MM.1S (cell line): Measurements from ENCODE around the gene COL8A2.

Experiments used
- DNase-seq: peaks from one replicate; pipeline ENCODE4 v3.0.0-alpha.2; 2015
- H2AFZ ChIP-seq: fragments of 300-600 bp; sonication (generic); 2 replicates; pipeline ENCODE4 v1.6.0; 2016; ENCODE audit warnings: antibody characterized with exemption, low read length
- H3F3A ChIP-seq: fragments of 300-600 bp; sonication (generic); 2 replicates; pipeline ENCODE4 v1.6.1; 2016; ENCODE audit warnings: mild to moderate bottlenecking, antibody characterized with exemption, low read length, moderate library complexity, mixed read lengths; ENCODE audit not compliant: insufficient read depth
- H3K27ac ChIP-seq: fragments of 300-600 bp; sonication (generic); 2 replicates; pipeline ENCODE4 v1.5.1; 2016; ENCODE audit warnings: mild to moderate bottlenecking, low read length
- H3K27me3 ChIP-seq: fragments of 300-600 bp; sonication (generic); replicated peaks from 2 replicates; pipeline ENCODE4 v1.6.0; 2016; ENCODE audit warnings: low read length; ENCODE audit not compliant: insufficient read depth
- H3K36me3 ChIP-seq: fragments of 300-600 bp; sonication (generic); replicated peaks from 2 replicates; pipeline ENCODE4 v1.6.1; 2016; ENCODE audit warnings: mild to moderate bottlenecking, low read length, mixed read lengths; ENCODE audit not compliant: insufficient read depth
- H3K4me1 ChIP-seq: fragments of 300-600 bp; sonication (generic); 2 replicates; pipeline ENCODE4 v1.6.1; 2016; ENCODE audit warnings: low read length, mixed read lengths
- H3K4me2 ChIP-seq: fragments of 300-600 bp; sonication (generic); 2 replicates; pipeline ENCODE4 v1.6.0; 2016; ENCODE audit warnings: low read depth, low read length
- H3K4me3 ChIP-seq: fragments of 300-600 bp; sonication (generic); 2 replicates; pipeline ENCODE4 v1.5.1; 2016; ENCODE audit warnings: low read length, mixed read lengths
- H3K79me2 ChIP-seq: fragments of 300-600 bp; sonication (generic); 2 replicates; pipeline ENCODE4 v1.6.1; 2016; ENCODE audit warnings: mixed run types, low read length, mixed read lengths
- H3K9ac ChIP-seq: fragments of 300-600 bp; sonication (generic); 2 replicates; pipeline ENCODE4 v1.6.1; 2016; ENCODE audit warnings: low read length, mixed read lengths
- H3K9me2 ChIP-seq: fragments of 300-600 bp; sonication (generic); replicated peaks from 2 replicates; pipeline ENCODE4 v1.6.1; 2016; ENCODE audit warnings: mild to moderate bottlenecking, low read length, mixed read lengths; ENCODE audit not compliant: insufficient read depth
- H3K9me3 ChIP-seq: fragments of 300-600 bp; sonication (generic); replicated peaks from 2 replicates; pipeline ENCODE4 v1.6.1; 2016; ENCODE audit warnings: mild to moderate bottlenecking, low read length, mixed read lengths; ENCODE audit not compliant: insufficient read depth
- H4K20me1 ChIP-seq: fragments of 300-600 bp; sonication (generic); 2 replicates; pipeline ENCODE4 v1.6.1; 2016; ENCODE audit warnings: mild to moderate bottlenecking, low read length, moderate library complexity, mixed read lengths; ENCODE audit not compliant: insufficient read depth
- CTCF ChIP-seq: fragments of 300-600 bp; sonication (generic); IDR thresholded peaks from 2 replicates; pipeline ENCODE4 v1.5.1; 2016; ENCODE audit warnings: antibody characterized with exemption, low read length, mixed read lengths
- EZH2 ChIP-seq: fragments of 300-600 bp; sonication (generic); optimal IDR thresholded peaks from 2 replicates; pipeline ENCODE3; 2017; ENCODE audit warnings: low read depth, mild to moderate bottlenecking, antibody characterized with exemption, low read length, mixed read lengths
- EZH2phosphoT487 ChIP-seq: fragments of 300-600 bp; sonication (generic); IDR thresholded peaks from 2 replicates; pipeline ENCODE4 v1.6.1; 2018; ENCODE audit warnings: antibody characterized with exemption, low read length

Gene COL8A2

GRCh38 chr1:36086529-36087232 lies 38.3 kb downstream of the COL8A2 start:
- no peak overlapping the region for H3K9ac ChIP-seq
- TF ChIP-seq CTCF (no peak), EZH2phosphoT487 (no peak), EZH2 (no peak)
- peaks cover 29% of the 10 kb centered on the region for H3K79me2 ChIP-seq
- H3K27me3 ChIP-seq: no peaks in the 10 kb centered on the region
- 0 out of 2 replicates have a peak, but pooled peaks cover 5% of the 10 kb centered on the region for H3K4me1 ChIP-seq
- H3K4me3 ChIP-seq: no peak overlapping the region
- H3K9me2 ChIP-seq: no peaks in the 10 kb centered on the region
- no peaks in the 10 kb centered on the region for H3K36me3 ChIP-seq
- no peak for DNase-seq
- no peaks in the 10 kb centered on the region for H3K9me3 ChIP-seq
- no peak overlapping the region for H3K4me2 ChIP-seq
- no peaks in the 10 kb centered on the region for H4K20me1 ChIP-seq
- H2AFZ ChIP-seq: no peak overlapping the region; the same call in 1 of the 2 replicates
- no peak overlapping the region for H3K27ac ChIP-seq
- H3F3A ChIP-seq: no peaks in the 10 kb centered on the region

DNA sequence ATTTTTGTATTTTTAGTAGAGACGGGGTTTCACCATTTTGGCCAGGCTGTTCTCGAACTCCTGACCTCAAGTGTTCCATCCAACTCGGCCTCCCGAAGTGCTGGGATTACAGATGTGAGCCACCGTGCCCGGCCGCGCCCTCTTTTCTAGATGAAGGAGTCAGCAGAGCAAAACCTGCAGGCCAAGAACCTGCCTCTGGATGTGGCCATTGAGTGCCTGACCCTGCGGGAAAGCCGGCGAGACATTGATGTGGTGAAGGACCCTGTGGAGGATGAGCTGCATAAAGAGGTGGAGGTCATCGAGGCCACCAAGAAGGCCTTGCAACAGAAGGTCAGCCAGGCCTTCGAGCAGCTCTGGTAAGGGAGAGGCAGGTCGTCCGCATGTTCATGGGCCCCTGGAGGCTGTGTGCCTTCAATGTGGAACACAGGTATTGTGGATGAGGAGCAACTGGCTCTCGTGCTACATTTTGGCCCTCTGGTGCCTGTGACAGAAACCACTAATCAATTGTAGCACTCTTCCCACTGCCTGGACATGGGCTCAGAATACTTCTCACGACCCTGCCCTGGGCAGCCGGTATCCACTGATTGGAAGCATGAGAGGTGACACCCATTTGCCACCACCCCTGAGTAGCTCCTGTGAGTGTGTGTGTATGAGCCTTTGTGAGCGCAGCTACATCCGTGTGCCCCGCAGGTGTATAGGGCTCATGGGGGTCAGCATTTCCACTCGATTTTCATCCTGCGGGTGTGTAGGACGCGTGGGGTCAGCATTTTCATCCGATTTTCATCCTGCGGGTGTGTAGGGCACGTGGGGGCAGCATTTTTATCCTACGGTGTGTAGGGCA lies 39.1 kb downstream of the COL8A2 start:
- Histone ChIP-seq H4K20me1 (no peaks in the 10 kb centered on the region), H3F3A (no peaks in the 10 kb centered on the region), H3K27me3 (no peaks in the 10 kb centered on the region), H3K4me2 (no peak overlapping the region), H3K4me3 (no peak overlapping the region), H3K4me1 (0 out of 2 replicates have a peak, but pooled peaks cover 5% of the 10 kb centered on the region), H3K27ac (no peak overlapping the region), H3K9me2 (no peaks in the 10 kb centered on the region), H3K9ac (no peak overlapping the region), H2AFZ (no peak overlapping the region), H3K9me3 (no peaks in the 10 kb centered on the region), H3K36me3 (no peaks in the 10 kb centered on the region), H3K79me2 (peaks cover 22% of the 10 kb centered on the region)
- DNase-seq: no peak
- TF ChIP-seq EZH2: no peak
- TF ChIP-seq EZH2phosphoT487: no peak
- TF ChIP-seq CTCF: no peak

GRCh38 chr1:36085126-36085525 lies 39.9 kb downstream of the COL8A2 start:
- Histone ChIP-seq H3K4me1 (0 out of 2 replicates have a peak, but pooled peaks cover 3% of the 10 kb centered on the region), H3K79me2 (peaks cover 14% of the 10 kb centered on the region), H4K20me1 (no peaks in the 10 kb centered on the region), H3K27me3 (no peaks in the 10 kb centered on the region), H3F3A (no peaks in the 10 kb centered on the region), H3K9me2 (no peaks in the 10 kb centered on the region), H3K4me3 (no peak overlapping the region), H3K9me3 (no peaks in the 10 kb centered on the region), H3K36me3 (no peaks in the 10 kb centered on the region), H2AFZ (no peak overlapping the region), H3K27ac (no peak overlapping the region), H3K9ac (no peak overlapping the region), H3K4me2 (no peak overlapping the region)
- TF ChIP-seq CTCF (no peak), EZH2 (no peak), EZH2phosphoT487 (no peak)
- no peak for DNase-seq
